ENCODE results near the gene H2AZ2.

DNA sequence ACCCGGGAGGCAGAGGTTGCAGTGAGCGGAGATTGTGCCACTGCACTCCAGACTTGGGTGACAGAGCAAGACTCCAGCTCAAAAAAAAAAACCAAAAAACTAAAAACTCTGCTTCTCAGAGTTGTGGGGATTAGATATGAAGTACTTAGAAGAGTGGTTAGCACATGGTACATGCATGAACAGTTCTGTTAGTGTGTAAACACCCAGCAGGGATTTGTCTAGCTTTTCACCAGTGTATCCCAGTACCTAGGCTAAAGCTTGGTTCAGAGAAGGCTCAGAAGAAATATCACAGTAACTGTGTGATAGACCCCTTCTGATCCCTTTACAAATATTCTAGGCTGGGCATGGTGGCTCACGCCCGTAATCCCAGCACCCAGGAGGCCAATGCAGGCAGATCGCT lies 41.9 kb downstream of the H2AZ2 start:
- TF ChIP-seq EZH2 (IDR thresholded peaks at IDR 0.05; ENCODE audit: insufficient read depth, poor library complexity, severe bottlenecking) (no peak), EZH2phosphoT487 (IDR thresholded peaks at IDR 0.05; ENCODE audit: insufficient read depth, low read depth) (no peak)
